HG03060 (cell line): ENCODE results near the gene FOXP4.

ENCODE experiments used
- ATAC-seq: cut with Tn5 transposase; IDR thresholded peaks from one replicate; pipeline ENCODE4 v1.9.1; 2021; ENCODE audit warnings: low read depth, moderate number of reproducible peaks; ENCODE audit not compliant: unreplicated experiment

The FOXP4 gene

DNA sequence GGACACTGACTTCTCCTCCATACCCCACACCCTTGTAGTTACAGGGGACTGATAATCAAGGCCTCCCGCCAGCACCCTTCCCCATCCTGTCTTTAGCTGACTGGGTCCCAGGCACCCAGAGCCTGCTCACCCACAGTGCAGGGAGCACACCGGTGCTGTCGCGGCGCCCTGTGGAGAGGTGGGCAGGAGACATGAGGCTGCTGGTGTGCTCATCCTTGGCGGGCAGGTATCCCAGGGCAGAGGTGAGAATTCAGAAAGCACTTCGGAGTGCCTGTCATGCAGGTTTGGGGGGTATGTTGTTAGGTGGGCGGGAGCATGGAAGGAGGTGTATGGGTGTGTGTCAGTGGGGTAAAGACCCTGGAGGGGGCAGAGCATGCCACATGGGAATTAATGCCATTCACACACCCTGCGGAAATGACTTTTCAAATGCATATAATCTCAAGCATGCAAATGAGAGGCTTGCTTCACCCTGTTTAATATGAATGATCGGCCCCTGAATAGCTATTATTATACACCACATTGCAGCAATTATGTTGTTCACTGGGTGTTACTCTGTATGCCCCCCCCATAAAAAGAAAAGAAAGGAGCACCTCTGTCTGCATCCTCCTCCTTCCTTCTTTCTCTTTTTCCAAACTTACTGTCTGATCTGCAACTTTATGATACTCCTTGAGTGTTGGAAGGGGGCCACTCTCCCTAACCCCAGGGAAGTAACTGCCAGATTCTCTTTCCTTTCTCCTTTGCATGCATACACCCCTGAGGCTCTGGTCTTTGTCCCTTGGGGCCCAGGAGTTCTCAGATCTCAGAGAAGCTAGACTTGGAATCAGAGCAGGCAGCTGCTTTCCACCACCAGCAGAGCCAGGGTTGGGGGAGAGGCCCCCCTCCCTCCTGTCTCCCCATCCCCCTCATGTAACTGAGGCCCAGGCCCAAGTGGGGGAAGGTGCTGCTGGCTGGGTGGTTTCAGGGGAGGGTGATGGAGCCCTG lies 16.0 kb downstream of the FOXP4 start:
- no peak for ATAC-seq

DNA sequence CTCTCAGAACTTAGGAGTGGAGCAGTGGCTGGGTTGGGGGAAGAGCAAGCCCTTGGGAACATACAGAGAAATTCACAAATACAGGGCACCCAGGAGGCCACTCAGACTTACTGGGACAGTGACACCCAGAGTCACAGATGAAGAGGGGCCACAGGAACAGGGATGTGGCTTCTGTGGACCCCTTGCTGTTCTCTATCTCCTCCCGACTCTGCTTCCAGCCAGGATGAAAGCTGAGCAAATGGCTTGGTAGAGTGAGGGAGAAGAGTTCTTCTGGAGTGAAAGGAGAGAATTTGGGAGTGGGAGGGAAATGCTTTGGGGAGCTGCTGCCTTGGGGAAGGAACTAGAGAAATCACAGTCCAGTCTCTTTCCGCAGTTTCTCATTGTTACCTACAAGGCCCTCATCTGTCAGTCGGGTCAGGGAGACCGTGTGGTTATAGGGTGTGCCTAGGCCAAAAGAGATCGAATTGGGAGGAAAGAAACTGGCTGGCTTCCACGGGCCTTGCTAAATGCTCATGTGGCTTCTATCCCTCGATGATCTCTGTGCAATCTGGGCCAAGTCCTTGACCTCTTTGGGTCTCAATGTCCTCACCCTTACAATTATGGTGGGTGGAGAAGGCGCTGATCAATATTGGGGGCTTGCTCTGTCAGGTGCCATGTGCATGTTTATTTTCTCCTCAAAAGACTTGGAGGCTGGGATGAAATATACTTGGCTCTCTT lies 17.0 kb downstream of the FOXP4 start:
- ATAC-seq, result no peak

DNA sequence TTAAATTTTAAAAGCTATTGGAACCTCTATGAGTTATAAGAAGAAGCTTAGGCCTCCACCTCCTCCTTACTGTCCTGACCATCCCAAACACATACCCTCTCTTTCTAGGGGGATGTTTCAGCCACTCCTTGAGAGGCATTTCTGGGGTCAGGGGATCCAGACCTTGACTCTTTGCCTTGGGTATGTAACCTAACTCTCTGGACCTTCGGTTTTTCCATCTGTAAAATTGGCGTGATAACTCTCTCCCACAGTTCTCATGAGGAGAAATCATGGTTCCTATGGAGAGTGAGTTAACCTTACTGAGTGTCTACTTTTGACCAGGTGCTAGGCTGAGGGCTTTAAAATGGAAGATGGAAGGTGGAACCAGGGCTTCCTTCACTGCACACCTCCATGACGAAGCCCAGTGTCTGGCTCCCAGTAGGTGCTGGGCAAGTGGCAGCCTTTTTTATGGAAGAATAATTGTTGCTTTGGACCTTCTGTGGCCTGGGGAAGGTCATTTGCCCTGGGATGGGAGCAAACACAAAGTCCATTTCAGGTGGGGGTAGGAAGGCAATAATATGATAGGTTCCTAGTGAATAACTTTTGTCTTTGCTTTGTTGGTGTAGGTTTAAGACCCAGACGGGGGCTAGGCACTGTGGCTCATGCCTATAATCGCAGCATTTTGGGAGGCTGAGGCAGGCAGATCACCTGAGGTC lies 18.4 kb downstream of the FOXP4 start:
- no peak for ATAC-seq

DNA sequence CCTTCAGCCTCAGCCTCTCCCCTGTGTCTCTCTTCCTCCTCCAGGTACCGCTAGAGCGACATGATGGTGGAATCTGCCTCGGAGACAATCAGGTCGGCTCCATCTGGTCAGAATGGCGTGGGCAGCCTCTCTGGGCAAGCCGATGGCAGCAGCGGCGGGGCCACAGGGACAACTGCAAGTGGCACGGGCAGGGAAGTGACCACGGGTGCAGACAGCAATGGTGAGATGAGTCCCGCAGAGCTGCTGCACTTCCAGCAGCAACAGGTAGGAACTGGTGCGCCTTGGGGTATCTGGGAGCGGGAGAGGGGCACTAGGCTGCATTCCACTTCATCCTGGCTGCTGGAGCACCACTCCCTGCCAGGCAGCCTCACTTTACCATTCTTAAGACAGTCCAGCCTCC lies 19.5 kb downstream of the FOXP4 start:
- no peak for ATAC-seq

- no peak for ATAC-seq
These were observed 20.8 kb downstream of the FOXP4 start for GRCh38 chr6:41566961-41567360.

DNA sequence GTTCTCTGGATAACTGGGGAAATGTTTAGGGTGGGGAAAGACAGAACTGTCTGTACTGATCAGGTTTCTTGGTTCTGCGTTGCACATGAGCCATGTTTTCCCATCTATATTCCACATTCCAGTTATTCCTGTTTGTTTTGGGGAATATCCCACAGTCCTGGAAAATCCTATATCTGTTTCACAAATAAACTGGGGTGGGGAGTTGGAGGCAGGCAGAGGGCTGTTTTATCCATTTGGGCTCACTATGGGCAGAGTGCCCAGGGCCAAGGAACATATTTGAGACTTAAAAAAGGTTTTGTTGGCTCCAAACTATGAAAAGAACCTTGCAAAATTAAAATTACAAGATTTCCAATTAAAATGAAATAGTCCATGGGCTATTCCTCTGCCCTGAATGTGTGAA lies 21.5 kb downstream of the FOXP4 start:
- ATAC-seq, result no peak

GRCh38 chr6:41568202-41568584 lies 22.0 kb downstream of the FOXP4 start:
- no peak for ATAC-seq

DNA sequence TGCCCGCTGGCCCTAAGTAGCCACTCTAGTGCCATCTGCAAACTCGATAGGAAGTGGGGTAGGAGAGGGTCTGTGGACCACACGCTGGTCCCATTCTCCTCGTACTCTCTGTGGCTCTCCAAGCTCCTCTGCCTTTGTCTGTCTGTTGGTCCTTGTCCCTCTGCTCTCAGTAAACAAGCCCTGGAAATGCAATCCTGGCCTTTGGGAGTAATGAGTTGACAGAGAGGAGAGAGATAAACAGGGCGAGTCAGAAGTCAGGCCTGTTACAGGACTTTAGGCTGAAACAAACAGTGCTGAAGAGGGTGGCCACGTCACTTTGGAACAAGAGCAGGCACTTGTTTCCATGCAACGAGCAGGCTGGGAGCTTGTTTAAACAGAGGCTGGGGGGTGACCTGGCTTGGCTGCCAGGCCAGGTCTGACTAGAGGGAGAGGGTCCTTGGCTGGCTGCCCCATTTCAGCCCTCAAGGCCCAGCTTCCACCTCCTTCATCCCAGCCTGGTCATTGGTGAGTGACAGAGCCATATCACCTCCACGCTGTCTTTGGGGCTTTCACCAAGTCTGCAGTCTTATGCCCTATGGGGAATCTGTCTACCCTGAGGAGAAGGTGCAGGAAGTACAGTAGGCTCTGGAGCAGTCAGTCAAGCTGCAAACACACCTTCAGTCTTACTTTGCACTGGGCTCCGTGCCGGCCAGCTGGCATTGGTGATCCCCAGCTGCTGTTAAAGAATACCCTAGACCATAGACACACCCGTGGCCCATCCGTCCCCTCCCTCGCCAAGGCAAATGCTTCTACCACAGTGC lies 22.6 kb downstream of the FOXP4 start:
- no peak for ATAC-seq

DNA sequence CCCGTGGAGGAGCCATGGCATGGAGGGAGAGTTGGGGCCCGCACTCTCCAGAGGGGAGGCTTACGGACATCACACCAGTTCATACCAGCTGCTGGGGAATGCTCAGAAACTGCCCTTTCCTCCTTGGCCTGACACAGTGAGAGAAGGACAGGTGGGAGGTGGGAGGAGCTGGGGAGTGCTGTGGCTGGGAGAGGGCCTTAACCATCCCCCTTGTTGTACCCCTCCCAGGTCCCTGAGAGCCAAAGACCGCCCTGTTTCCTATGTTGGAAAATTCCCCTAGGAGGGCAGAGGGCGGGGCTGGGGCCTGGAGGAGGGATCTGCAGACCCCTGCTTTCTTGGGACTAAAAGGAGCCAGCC lies 24.1 kb downstream of the FOXP4 start:
- no peak for ATAC-seq

GRCh38 chr6:41571021-41571780 lies 25.0 kb downstream of the FOXP4 start:
- ATAC-seq, result no peak

DNA sequence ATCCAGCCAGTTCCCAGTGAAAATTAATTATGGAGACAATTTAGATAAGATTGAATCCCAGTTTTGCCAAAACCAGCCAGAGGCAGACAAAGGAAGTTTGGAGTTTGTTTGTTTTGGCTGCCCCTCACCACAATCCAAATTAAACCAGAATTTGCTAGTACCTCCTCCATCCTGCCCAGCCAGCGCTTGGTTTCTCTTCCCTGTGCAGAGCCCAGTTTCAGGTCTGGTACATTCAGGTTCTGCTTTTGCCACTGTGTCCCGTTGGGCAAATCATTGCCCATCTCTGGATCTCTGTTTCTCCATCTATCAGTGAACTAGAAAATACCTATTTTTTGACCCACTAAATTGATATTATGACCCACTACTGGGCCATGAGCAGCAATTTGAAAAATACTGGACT lies 26.4 kb downstream of the FOXP4 start:
- no peak for ATAC-seq

- no peak for ATAC-seq
These were observed 27.1 kb downstream of the FOXP4 start for GRCh38 chr6:41573276-41573675.

DNA sequence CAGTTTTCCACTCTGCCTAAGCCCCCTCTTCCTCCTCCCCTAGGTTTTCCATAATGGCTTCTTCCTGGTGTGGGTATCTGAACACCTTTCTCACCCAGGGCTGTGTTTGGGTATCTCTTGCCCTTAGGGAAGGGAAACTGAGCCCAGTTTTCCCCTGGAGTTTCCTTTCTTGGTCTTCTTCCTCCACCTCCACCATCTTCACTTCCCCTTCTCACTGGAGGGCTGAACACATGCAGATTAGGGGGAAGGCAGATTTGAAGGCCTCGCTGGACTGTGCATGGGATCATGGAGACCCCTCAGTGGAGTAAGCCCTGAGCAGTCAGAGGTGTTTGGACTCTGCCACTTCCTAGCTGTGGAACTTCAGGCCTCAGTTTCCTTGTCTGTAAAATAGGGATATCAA lies 27.8 kb downstream of the FOXP4 start:
- no peak for ATAC-seq

DNA sequence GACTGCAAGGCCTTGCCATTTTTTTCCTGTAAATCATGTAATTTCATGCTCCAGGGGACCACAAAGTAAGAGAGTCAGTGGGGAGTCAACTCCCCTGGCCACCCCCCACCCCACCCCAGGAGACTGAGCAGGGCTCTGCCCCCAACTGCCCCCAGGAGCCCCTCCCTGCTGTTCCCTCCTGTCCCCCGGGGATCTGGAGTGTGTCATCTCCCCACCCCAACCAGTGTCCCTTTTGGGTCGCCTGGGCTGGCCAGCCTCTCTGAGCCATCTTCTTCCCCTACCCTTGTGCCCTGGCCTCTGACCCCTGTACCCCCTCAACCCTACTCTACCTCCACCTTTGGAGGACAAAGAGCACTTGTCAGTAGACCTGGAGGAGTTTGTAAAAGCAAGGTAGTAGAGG lies 29.4 kb downstream of the FOXP4 start:
- ATAC-seq, result no peak

GRCh38 chr6:41576667-41577066 lies 30.5 kb downstream of the FOXP4 start:
- no peak for ATAC-seq

GRCh38 chr6:41577356-41578216 lies 31.4 kb downstream of the FOXP4 start:
- ATAC-seq, result no peak

DNA sequence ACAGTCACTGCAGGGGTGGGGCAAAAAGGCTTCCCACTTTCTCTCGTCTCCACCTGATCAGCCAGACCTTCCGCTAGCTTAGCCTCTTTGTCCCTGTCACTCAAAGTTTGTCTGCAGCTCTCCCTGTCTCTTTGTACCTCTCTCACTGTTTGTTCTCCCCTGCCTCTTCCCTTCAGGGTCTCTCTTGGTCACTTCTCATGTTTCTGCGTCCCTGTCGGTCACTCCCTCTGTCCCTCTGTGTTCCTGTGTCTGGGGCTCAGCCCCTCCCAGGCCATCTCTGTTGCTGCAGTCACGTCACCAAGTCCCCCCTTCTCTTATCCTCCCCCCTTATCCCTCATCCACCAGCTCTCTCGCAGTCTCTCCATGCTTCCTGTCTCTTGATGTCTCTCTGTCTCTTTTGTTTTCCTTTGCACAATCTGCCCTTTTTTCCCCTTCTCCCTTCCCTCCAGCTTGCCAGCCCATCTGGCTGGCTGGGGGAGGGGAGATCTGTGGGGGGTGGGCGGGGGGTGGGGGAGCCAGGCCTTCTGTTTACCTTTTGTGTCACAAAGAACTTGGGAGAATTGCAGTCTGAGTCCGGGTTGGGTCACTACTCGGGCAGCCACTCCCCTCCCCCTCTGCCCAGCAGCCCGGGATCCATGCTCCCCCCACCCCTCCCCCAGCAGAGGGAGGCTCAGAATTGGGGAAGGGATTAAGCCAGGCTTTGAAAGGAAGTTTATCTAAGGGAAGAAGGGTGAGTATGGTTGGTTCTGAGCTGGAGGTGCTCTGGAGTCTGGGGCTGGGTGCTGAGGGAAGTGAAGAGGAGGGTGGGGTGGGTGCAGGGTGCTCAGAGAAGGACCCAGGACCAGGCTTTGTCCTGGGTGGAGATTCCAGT lies 32.3 kb downstream of the FOXP4 start:
- ATAC-seq, result no peak

GRCh38 chr6:41579088-41579610 lies 33.0 kb downstream of the FOXP4 start:
- ATAC-seq, result no peak
